Upper lobe of right lung (tissue), 1 donor: ENCODE measurements around the gene MERTK. TPM values are rescaled to one million over a fixed set of nuclear protein-coding genes. Genes with fewer than 3 reads are reported as not detected.
A peak's percentile ranks its signal among the peaks of the same experiment; 100 is the strongest.

Source experiments
- ATAC-seq: fragments of 200-7000 bp; cut with Tn5 transposase; one replicate; pipeline ENCODE4 v1.9.1; 2020; ENCODE audit warnings: mild to moderate bottlenecking, moderate library complexity
- DNase-seq: peaks from one replicate; pipeline ENCODE4 v3.0.0-alpha.2; 2020
- H3K27ac ChIP-seq: fragments of 200-600 bp; one replicate; pipeline ENCODE4 v1.8.0; 2022
- H3K27me3 ChIP-seq: fragments of 200-600 bp; one replicate; pipeline ENCODE4 v1.8.0; 2022; ENCODE audit warnings: mild to moderate bottlenecking
- H3K36me3 ChIP-seq: fragments of 200-600 bp; one replicate; pipeline ENCODE4 v1.8.0; 2022
- H3K4me1 ChIP-seq: fragments of 200-600 bp; one replicate; pipeline ENCODE4 v1.8.0; 2022
- H3K4me3 ChIP-seq: fragments of 200-600 bp; one replicate; pipeline ENCODE4 v1.8.0; 2022; ENCODE audit warnings: mild to moderate bottlenecking
- H3K9me3 ChIP-seq: fragments of 200-600 bp; one replicate; pipeline ENCODE4 v1.8.0; 2022
- intact Hi-C: fragments of 100-400 bp; cut with DNase I; formaldehyde crosslinking; loops from one replicate; pipeline ENCODE4 v1.11.0; 2022
- total RNA-seq: library from RNA; stranded (reverse); fragmentation: NEBNext Ultra II Directional; extraction: Animal tissue kit (Norgen Biotek cat#: 25700); gene quantifications from one replicate; pipeline ENCODE4 v1.2.1, GENCODE V29; 2021
- TF ChIP-seq, protein P1 (sequence below): fragments of 200-600 bp; IDR thresholded peaks from one replicate; pipeline ENCODE4 v1.8.0; 2022; ENCODE audit warnings: antibody characterized with exemption
- donor health status: DM: no; HTN: yes; CAD: no; lungs with severe emphysema.

The MERTK gene
- total RNA-seq, 1 donor from 2014 or later: 17.3 TPM

DNA sequence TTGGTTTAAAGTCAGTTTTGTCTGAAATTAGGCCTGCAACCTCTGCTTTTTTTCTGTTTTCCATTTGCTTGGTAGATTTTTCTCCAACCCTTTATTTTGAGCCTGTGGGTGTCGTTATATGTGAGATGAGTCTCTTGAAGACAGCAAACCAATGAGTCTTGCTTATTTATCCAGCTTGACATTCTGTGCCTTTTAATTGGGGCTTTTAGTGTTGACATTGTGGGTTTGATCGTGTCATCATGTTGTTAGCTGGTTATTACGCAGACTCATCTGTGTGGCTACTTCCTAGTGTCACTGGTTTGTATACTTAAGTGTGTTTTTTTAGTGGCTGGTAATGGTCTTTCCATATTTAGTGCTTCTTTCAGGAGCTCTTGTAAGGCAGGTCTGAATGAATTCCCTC lies 175.5 kb downstream of the MERTK start:
- ATAC-seq (no peak), DNase-seq (no peak)
- Histone ChIP-seq H3K27me3 (no peaks in the 10 kb centered on the region), H3K4me3 (no peak overlapping the region), H3K4me1 (peaks cover 4% of the 10 kb centered on the region), H3K9me3 (no peaks in the 10 kb centered on the region), H3K36me3 (peaks cover 68% of the 10 kb centered on the region), H3K27ac (no peak overlapping the region)
- intact Hi-C loops: no loop called here
- TF ChIP-seq, protein P1, sequence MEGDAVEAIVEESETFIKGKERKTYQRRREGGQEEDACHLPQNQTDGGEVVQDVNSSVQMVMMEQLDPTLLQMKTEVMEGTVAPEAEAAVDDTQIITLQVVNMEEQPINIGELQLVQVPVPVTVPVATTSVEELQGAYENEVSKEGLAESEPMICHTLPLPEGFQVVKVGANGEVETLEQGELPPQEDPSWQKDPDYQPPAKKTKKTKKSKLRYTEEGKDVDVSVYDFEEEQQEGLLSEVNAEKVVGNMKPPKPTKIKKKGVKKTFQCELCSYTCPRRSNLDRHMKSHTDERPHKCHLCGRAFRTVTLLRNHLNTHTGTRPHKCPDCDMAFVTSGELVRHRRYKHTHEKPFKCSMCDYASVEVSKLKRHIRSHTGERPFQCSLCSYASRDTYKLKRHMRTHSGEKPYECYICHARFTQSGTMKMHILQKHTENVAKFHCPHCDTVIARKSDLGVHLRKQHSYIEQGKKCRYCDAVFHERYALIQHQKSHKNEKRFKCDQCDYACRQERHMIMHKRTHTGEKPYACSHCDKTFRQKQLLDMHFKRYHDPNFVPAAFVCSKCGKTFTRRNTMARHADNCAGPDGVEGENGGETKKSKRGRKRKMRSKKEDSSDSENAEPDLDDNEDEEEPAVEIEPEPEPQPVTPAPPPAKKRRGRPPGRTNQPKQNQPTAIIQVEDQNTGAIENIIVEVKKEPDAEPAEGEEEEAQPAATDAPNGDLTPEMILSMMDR: no peak

DNA sequence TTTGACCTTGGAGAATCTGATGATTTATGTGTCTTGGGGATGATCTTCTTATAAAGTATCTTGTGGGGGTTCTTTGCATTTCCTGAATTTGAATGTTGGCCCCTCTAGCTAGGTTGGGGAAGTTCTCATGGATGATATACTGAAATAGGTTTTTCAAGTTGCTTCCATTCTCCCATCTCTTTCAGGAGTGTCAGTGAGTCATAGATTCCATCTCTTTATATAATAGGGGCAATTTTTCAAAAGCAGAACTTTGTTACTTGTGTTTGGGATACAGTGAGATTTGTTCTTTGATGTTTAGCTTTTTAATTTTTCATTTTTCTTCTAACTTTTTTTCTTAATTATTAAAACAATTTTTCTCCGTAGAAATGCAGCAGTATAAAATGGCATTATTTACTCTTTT lies 176.1 kb downstream of the MERTK start:
- TF ChIP-seq, protein P1: no peak
- ATAC-seq: no peak
- H3K9me3 ChIP-seq: no peaks in the 10 kb centered on the region
- no peak for DNase-seq
- intact Hi-C loops: no loop called here
- H3K36me3 ChIP-seq: peaks cover 64% of the 10 kb centered on the region
- H3K27me3 ChIP-seq: no peaks in the 10 kb centered on the region
- no peak overlapping the region for H3K27ac ChIP-seq
- H3K4me1 ChIP-seq: peaks cover 4% of the 10 kb centered on the region
- no peak overlapping the region for H3K4me3 ChIP-seq

DNA sequence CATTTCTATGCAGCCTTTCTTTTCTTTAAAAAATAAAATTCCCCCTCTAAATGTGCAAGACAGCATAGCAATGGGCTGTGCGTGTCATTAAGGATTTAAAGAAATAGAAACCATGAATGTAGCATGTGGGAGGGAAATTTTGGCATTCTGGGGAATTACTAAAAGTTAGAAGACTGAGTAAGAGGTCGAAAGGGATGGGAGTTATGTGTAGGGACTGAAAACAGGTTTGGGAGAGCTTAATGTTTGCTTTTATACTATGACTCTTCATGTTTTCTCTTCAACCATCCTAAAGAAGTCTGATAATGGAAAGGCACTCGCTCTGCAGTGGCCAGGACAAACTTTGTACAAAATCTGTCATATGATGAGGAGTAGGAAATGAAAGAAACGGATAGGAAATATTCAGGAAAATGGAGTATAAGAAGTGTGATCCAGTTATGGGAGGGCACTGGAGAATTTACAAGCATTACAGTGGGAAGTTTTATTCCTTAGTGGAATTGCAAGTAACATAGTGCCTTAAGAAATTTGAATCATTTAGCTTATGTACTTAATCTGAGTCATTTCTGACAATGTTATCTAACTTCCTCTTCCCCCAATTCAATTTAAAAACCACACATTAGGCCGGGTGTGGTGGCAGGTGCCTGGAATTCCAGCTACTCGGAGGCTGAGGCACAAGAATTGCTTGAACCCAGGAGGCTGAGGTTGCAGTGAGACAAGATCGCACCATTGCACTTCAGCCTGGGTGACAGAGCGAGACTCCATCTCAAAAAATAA lies 177.3 kb downstream of the MERTK start:
- Histone ChIP-seq H3K4me1 (peaks cover 4% of the 10 kb centered on the region), H3K27me3 (no peaks in the 10 kb centered on the region), H3K4me3 (no peak overlapping the region), H3K9me3 (no peaks in the 10 kb centered on the region), H3K27ac (peak overlapping the region; percentile 31), H3K36me3 (peaks cover 54% of the 10 kb centered on the region)
- intact Hi-C loops: no loop called here
- no peak for DNase-seq
- TF ChIP-seq, protein P1: no peak
- ATAC-seq: no peak

DNA sequence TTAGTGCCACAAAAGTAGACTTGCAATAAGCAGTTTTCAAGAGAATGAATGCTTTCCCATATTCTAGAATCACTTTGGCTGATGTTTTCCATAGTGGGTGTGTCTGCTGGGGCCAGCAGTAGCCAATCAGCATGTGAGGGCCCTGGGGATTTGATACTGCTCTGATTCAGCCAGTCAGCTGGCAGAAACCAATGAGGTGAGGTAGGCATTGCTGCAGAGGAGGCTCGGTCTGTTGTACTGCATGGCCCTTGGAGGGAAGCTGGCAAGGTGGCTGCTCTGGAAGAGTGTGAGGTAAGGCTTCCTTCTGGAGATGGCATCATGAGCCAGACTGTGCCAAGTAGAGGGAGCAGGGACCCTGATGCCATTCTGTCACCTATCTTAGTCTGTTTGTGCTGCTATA lies 179.4 kb downstream of the MERTK start:
- H3K4me1 ChIP-seq: peaks cover 4% of the 10 kb centered on the region
- no peaks in the 10 kb centered on the region for H3K27me3 ChIP-seq
- H3K9me3 ChIP-seq: no peaks in the 10 kb centered on the region
- H3K36me3 ChIP-seq: peaks cover 64% of the 10 kb centered on the region
- ATAC-seq (no peak), DNase-seq (no peak)
- H3K4me3 ChIP-seq: no peak overlapping the region
- H3K27ac ChIP-seq: no peak overlapping the region
- intact Hi-C loops: no loop called here
- TF ChIP-seq, protein P1: no peak

Other genes starting within 250 kb of the MERTK start
- 29.4 TPM for gene ANAPC1, start 14.4 kb upstream of the MERTK start, total RNA-seq
- 28.0 TPM for gene TMEM87B, start 156.7 kb downstream of the MERTK start, total RNA-seq
- gene FBLN7, start 239.8 kb downstream of the MERTK start, total RNA-seq: 5.4 TPM